HCT116 (cell line): Measurements from ENCODE around the gene CTNND2. TPM values are rescaled to one million over a fixed set of nuclear protein-coding genes. Genes with fewer than 3 reads are reported as not detected.

Experiments used
- ATAC-seq: fragments of 200-7000 bp; cut with Tn5 transposase; 2 replicates; pipeline ENCODE4 v1.9.1; 2020; ENCODE audit warnings: mild to moderate bottlenecking, moderate library complexity
- BruUV-seq: library from RNA; stranded (reverse); fragments of 400-500 nt; replicated peaks from 2 replicates; lab custom pipeline; 2021; lab: Mats Ljungman, UMichigan
- CTCF ChIA-PET: fragments of 300-600 bp; sonication (Branson Sonifier 250); formaldehyde crosslinking; loops from one replicate; lab custom pipeline; 2021; ENCODE audit warnings: antibody characterized with exemption; lab: Charles Lee
- POLR2A ChIA-PET: fragments of 300-600, 350-600 bp; sonication (Branson Sonifier 250); formaldehyde crosslinking; loops from one replicate; lab custom pipeline; 2021; ENCODE audit warnings: antibody characterized with exemption; lab: Charles Lee
- RAD21 ChIA-PET, 2 experiments: fragments of 300-600 bp; sonication (Branson Sonifier 250); formaldehyde crosslinking; loops; one replicate each; lab custom pipeline; 2023; ENCODE audit warnings: low total read pairs in 2 of 2; ENCODE audit not compliant: uncharacterized antibody in 2 of 2, unreplicated experiment in 2 of 2, low non-redundant PET in 1 of 2; lab: Charles Lee
- DNase-seq: peaks from one replicate; pipeline ENCODE4 v3.0.0-alpha.2; 2010; ENCODE audit warnings: low read depth, low spot score
- H2AFZ ChIP-seq: fragments of 200-600 bp; shearing (Covaris generic), sonication (generic); 2 replicates; pipeline ENCODE4 v1.6.1; 2017; ENCODE audit warnings: low read depth, mixed run types, mixed read lengths, antibody characterized with exemption, low read length; ENCODE audit not compliant: poor library complexity, severe bottlenecking
- H3K27ac ChIP-seq: 2 replicates; pipeline ENCODE4 v1.5.1; 2012; ENCODE audit warnings: low read depth, low read length
- H3K27me3 ChIP-seq: fragments of 200-600 bp; sonication (generic); 2 replicates; pipeline ENCODE4 v1.6.1; 2016; ENCODE audit warnings: mixed run types, low read length, mixed read lengths; ENCODE audit not compliant: insufficient read depth
- H3K36me3 ChIP-seq, 2 experiments: fragments of 200-500 bp in 1 of 2; fragments of 200-600 bp in 1 of 2; sonication (Bioruptor generic) in 1 of 2; sonication (generic) in 1 of 2; 2 replicates each; pipeline versions ENCODE4 v1.5.1 to v1.6.1; 2014 to 2016; ENCODE audit warnings: low read length in 2 of 2, inconsistent platforms in 1 of 2, mixed read lengths in 1 of 2, mixed run types in 1 of 2; ENCODE audit not compliant: insufficient read depth in 2 of 2, control insufficient read depth in 1 of 2
- H3K4me1 ChIP-seq, 2 experiments: fragments of 200-600 bp in 1 of 2; sonication (generic) in 1 of 2; 2 replicates each; pipeline versions ENCODE4 v1.5.1 to v1.6.1; 2012 to 2017; ENCODE audit warnings: low read length in 2 of 2, inconsistent platforms in 1 of 2, mild to moderate bottlenecking in 1 of 2, mixed read lengths in 1 of 2, mixed run types in 1 of 2, moderate library complexity in 1 of 2; ENCODE audit not compliant: insufficient read depth in 2 of 2, control insufficient read depth in 1 of 2
- H3K4me2 ChIP-seq: fragments of 200-600 bp; sonication (generic); 2 replicates; pipeline ENCODE4 v1.6.1; 2017; ENCODE audit warnings: mixed run types, low read length, mixed read lengths
- H3K4me3 ChIP-seq, 2 experiments: fragments of 200-600 bp in 1 of 2; sonication (generic) in 1 of 2; replicated peaks in 1 of 2; 2 replicates each; pipeline ENCODE4 v1.5.1; 2011 to 2016; ENCODE audit warnings: low read length in 2 of 2, control low read depth in 1 of 2, low read depth in 1 of 2, mild to moderate bottlenecking in 1 of 2, mixed read lengths in 1 of 2, mixed run types in 1 of 2
- H3K79me2 ChIP-seq: fragments of 200-600 bp; sonication (generic); 2 replicates; pipeline ENCODE4 v1.6.1; 2017; ENCODE audit warnings: mild to moderate bottlenecking, mixed run types, low read length, moderate library complexity, mixed read lengths; ENCODE audit not compliant: insufficient read depth
- H3K9ac ChIP-seq: fragments of 200-600 bp; sonication (generic); 2 replicates; pipeline ENCODE4 v1.6.1; 2016; ENCODE audit warnings: low read length, mixed read lengths
- H3K9me2 ChIP-seq: fragments of 200-600 bp; sonication (generic), shearing (Covaris generic); 2 replicates; pipeline ENCODE4 v1.6.1; 2017; ENCODE audit warnings: mixed run types, mild to moderate bottlenecking, moderate library complexity; ENCODE audit not compliant: insufficient read depth
- H3K9me3 ChIP-seq, 2 experiments: fragments of 200-500 bp in 1 of 2; fragments of 200-600 bp in 1 of 2; sonication (Bioruptor generic) in 1 of 2; sonication (generic) in 1 of 2; 2 replicates each; pipeline ENCODE4 v1.6.1; 2014 to 2017; ENCODE audit warnings: low read length in 2 of 2, mixed read lengths in 2 of 2, inconsistent platforms in 1 of 2, low read depth in 1 of 2, mild to moderate bottlenecking in 1 of 2, mixed run types in 1 of 2, moderate library complexity in 1 of 2; ENCODE audit not compliant: control insufficient read depth in 1 of 2, insufficient read depth in 1 of 2
- H4K20me1 ChIP-seq: fragments of 200-600 bp; sonication (generic), shearing (Covaris generic); 2 replicates; pipeline ENCODE4 v1.6.1; 2017; ENCODE audit warnings: mixed run types, mild to moderate bottlenecking, moderate library complexity; ENCODE audit not compliant: insufficient read depth
- EGR1 ChIP-seq: IDR thresholded peaks from 2 replicates; pipeline ENCODE4 v1.6.1; 2012; ENCODE audit warnings: low read depth
- ELF1 ChIP-seq: IDR thresholded peaks from 2 replicates; pipeline ENCODE4 v1.6.1; 2012; ENCODE audit warnings: low read depth, borderline replicate concordance
- EZH2 ChIP-seq: fragments of 200-600 bp; sonication (generic); IDR thresholded peaks from 2 replicates; pipeline ENCODE4 v1.6.1; 2017; ENCODE audit warnings: antibody characterized with exemption, mixed run types
- FOSL1 ChIP-seq: IDR thresholded peaks from 2 replicates; pipeline ENCODE4 v1.6.1; 2012; ENCODE audit warnings: low read depth
- JUND ChIP-seq: IDR thresholded peaks from 2 replicates; pipeline ENCODE4 v1.6.1; 2012
- MAX ChIP-seq: IDR thresholded peaks from 2 replicates; pipeline ENCODE4 v1.6.1; 2012
- POLR2A ChIP-seq: IDR thresholded peaks from 2 replicates; pipeline ENCODE4 v1.7.0; 2011; ENCODE audit warnings: borderline replicate concordance; ENCODE audit not compliant: insufficient read depth, insufficient read length; ENCODE audit errors: extremely low read depth
- POLR2AphosphoS5 ChIP-seq: IDR thresholded peaks from 2 replicates; pipeline ENCODE4 v1.6.1; 2011; ENCODE audit warnings: mild to moderate bottlenecking, low read depth, low read length, moderate library complexity
- RAD21 ChIP-seq: IDR thresholded peaks from 2 replicates; pipeline ENCODE4 v1.6.1; 2012; ENCODE audit warnings: low read depth, mild to moderate bottlenecking
- REST ChIP-seq: IDR thresholded peaks from 2 replicates; pipeline ENCODE4 v1.6.1; 2012; ENCODE audit warnings: low read depth
- SIN3A ChIP-seq: IDR thresholded peaks from 2 replicates; pipeline ENCODE4 v1.6.1; 2012; ENCODE audit warnings: low read depth
- SP1 ChIP-seq: IDR thresholded peaks from 2 replicates; pipeline ENCODE4 v1.6.1; 2012; ENCODE audit warnings: low read depth
- TCF7L2 ChIP-seq: IDR thresholded peaks from 2 replicates; pipeline ENCODE4 v1.7.0; 2011; ENCODE audit warnings: borderline replicate concordance, inconsistent platforms; ENCODE audit not compliant: insufficient read depth, insufficient read length; ENCODE audit errors: extremely low read depth
- YY1 ChIP-seq: IDR thresholded peaks from 2 replicates; pipeline ENCODE4 v1.6.1; 2011; ENCODE audit warnings: low read length, low read depth, moderate library complexity, mild to moderate bottlenecking; ENCODE audit not compliant: insufficient replicate concordance; ENCODE audit errors: extremely low read depth
- ZBTB33 ChIP-seq: IDR thresholded peaks from 2 replicates; pipeline ENCODE4 v1.6.1; 2011; ENCODE audit warnings: mild to moderate bottlenecking, low read length, moderate library complexity; ENCODE audit not compliant: insufficient replicate concordance; ENCODE audit errors: extremely low read depth
- ZFX ChIP-seq: fragments of 450-650 bp; IDR thresholded peaks from 2 replicates; pipeline ENCODE4 v1.6.1; 2017
- ZNF274 ChIP-seq: fragments of 200-500 bp; sonication (Bioruptor generic); IDR thresholded peaks from 2 replicates; pipeline ENCODE4 v1.6.1; 2014; ENCODE audit warnings: mild to moderate bottlenecking, low read depth, low read length, inconsistent platforms
- intact Hi-C: fragments of 100-400 bp; cut with micrococcal nuclease; formaldehyde crosslinking; loops from 2 replicates; pipeline ENCODE4 v1.10.0; 2022
- total RNA-seq: library from RNA; stranded (reverse); gene quantifications from one replicate; pipeline ENCODE4 v1.2.1, GENCODE V29; 2021; ENCODE audit not compliant: unreplicated experiment

The CTNND2 gene
- total RNA-seq, 1 experiment from 2014 or later, result not detected

GRCh38 chr5:11609570-11610303, 294.5 kb downstream of the CTNND2 start:
- H3K4me1 ChIP-seq, result no peaks in the 10 kb centered on the region
- H3K4me3 ChIP-seq, result no peak overlapping the region
- no peak overlapping the region for H3K27ac ChIP-seq
- no peaks in the 10 kb centered on the region for H3K9me2 ChIP-seq
- no TSS peak for BruUV-seq
- CTCF ChIA-PET, result no interaction called here
- TF ChIP-seq EZH2 (no peak), REST (no peak), FOSL1 (no peak), SIN3A (no peak), YY1 (no peak), TCF7L2 (no peak), ZNF274 (no peak), JUND (no peak), RAD21 (no peak), POLR2AphosphoS5 (no peak), ELF1 (no peak), MAX (no peak), ZFX (no peak), EGR1 (no peak), POLR2A (no peak), SP1 (no peak), ZBTB33 (no peak)
- POLR2A ChIA-PET, result no interaction called here
- no peaks in the 10 kb centered on the region for H3K27me3 ChIP-seq
- no peak overlapping the region for H3K9ac ChIP-seq
- no peak overlapping the region for H3K4me2 ChIP-seq
- no peaks in the 10 kb centered on the region for H3K79me2 ChIP-seq
- intact Hi-C loops, result no loop called here
- H3K9me3 ChIP-seq, result peaks cover 12 to 25% of the 10 kb centered on the region in 2 experiments; a peak in 2 of 4 replicates
- no peaks in the 10 kb centered on the region for H4K20me1 ChIP-seq
- H3K36me3 ChIP-seq, result no peaks in the 10 kb centered on the region
- H2AFZ ChIP-seq, result no peak overlapping the region
- DNase-seq (no peak), ATAC-seq (no peak)
- RAD21 ChIA-PET, result no interaction called here
